IPS-20b (cell line): ENCODE data around the gene TOMM40L.

Source experiments
- H3K27ac ChIP-seq: one replicate; pipeline ENCODE4 v1.5.1; 2013; ENCODE audit warnings: low read length
- H3K27me3 ChIP-seq: 2 replicates; pipeline ENCODE4 v1.6.1; 2013; ENCODE audit warnings: mild to moderate bottlenecking, low read length, inconsistent platforms; ENCODE audit not compliant: insufficient read depth
- H3K36me3 ChIP-seq: 2 replicates; pipeline ENCODE4 v1.6.1; 2013; ENCODE audit warnings: low read depth, mild to moderate bottlenecking, inconsistent platforms, low read length, moderate library complexity; ENCODE audit not compliant: insufficient read depth
- H3K4me1 ChIP-seq: 2 replicates; pipeline ENCODE4 v1.6.1; 2013; ENCODE audit warnings: mild to moderate bottlenecking, control low read depth, inconsistent platforms, low read length, moderate library complexity; ENCODE audit not compliant: insufficient read depth
- H3K4me3 ChIP-seq: 2 replicates; pipeline ENCODE4 v1.5.1; 2013; ENCODE audit warnings: mild to moderate bottlenecking, low read length, inconsistent platforms
- H3K9ac ChIP-seq: 2 replicates; pipeline ENCODE4 v1.6.1; 2013; ENCODE audit warnings: low read depth, mild to moderate bottlenecking, inconsistent platforms, low read length, moderate library complexity
- H3K9me3 ChIP-seq: 2 replicates; pipeline ENCODE4 v1.6.1; 2013; ENCODE audit warnings: mild to moderate bottlenecking, low read depth, low read length, inconsistent platforms; ENCODE audit not compliant: insufficient read depth

The TOMM40L gene

GRCh38 chr1:161189036-161189435 lies 36.8 kb upstream of the TOMM40L start:
- H3K27me3 ChIP-seq = no peaks in the 10 kb centered on the region
- H3K4me1 ChIP-seq = no peaks in the 10 kb centered on the region
- no peak overlapping the region for H3K4me3 ChIP-seq
- no peaks in the 10 kb centered on the region; the same call in 1 of the 2 replicates for H3K36me3 ChIP-seq
- H3K9me3 ChIP-seq = no peaks in the 10 kb centered on the region
- H3K9ac ChIP-seq = no peak overlapping the region
- H3K27ac ChIP-seq = no peak overlapping the region

- H3K9me3 ChIP-seq = no peaks in the 10 kb centered on the region
These were observed 34.8 kb upstream of the TOMM40L start for GRCh38 chr1:161190962-161191521.

GRCh38 chr1:161191971-161192370 lies 33.9 kb upstream of the TOMM40L start:
- Histone ChIP-seq H3K4me1 (peaks cover 6% of the 10 kb centered on the region), H3K27me3 (no peaks in the 10 kb centered on the region), H3K27ac (no peak overlapping the region), H3K9ac (no peak overlapping the region), H3K9me3 (no peaks in the 10 kb centered on the region), H3K4me3 (no peak overlapping the region), H3K36me3 (no peaks in the 10 kb centered on the region; the same call in 1 of the 2 replicates)

More at GRCh38 chr1:161190962-161191521, 34.8 kb upstream of the TOMM40L start:
- no peak overlapping the region for H3K4me3 ChIP-seq
- H3K27ac ChIP-seq = no peak overlapping the region
- no peaks in the 10 kb centered on the region; the same call in 1 of the 2 replicates for H3K36me3 ChIP-seq
- H3K27me3 ChIP-seq = no peaks in the 10 kb centered on the region
- no peak overlapping the region for H3K9ac ChIP-seq
- no peaks in the 10 kb centered on the region for H3K4me1 ChIP-seq

- no peak overlapping the region for H3K4me3 ChIP-seq
- H3K4me1 ChIP-seq = peaks cover 12% of the 10 kb centered on the region
- no peak overlapping the region for H3K27ac ChIP-seq
- no peaks in the 10 kb centered on the region for H3K9me3 ChIP-seq
- no peaks in the 10 kb centered on the region; the same call in 1 of the 2 replicates for H3K36me3 ChIP-seq
- H3K27me3 ChIP-seq = no peaks in the 10 kb centered on the region
- H3K9ac ChIP-seq = no peak overlapping the region
These were observed 33.1 kb upstream of the TOMM40L start for GRCh38 chr1:161192476-161193465.

DNA sequence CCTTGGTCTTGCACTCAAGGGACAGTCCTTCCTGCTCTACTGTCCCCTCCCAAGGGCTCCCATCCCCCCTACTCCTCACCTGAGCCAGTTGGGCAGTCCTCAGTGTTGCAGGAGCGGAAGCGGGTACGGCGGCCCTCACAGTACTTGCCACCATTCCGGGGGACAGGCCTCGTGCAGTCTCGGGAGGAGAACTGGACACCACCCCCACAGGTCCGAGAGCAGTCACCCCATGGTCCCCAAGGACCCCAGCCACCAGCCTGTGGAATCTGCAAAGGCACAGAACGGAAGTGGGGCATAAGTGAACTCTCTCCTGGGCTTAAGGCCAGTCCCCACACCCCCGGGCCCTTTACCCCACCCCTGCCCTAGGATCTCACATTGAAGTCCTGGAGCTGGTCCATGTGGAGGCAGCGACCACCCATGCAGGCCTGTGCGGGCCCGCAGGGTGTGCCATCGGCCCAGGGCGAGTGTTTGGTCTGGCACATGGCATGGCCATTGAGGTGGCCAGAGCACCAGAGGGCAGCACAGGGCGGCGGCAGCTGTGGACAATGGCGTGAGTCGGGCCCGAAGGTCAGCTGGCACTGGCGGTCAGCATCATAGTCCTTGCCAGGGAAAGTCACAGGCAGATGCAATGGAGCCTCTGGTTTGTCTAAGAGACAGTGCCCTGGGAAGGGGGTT lies 32.2 kb upstream of the TOMM40L start:
- H3K4me3 ChIP-seq = no peak overlapping the region
- H3K27ac ChIP-seq = no peak overlapping the region
- H3K4me1 ChIP-seq = peaks cover 18% of the 10 kb centered on the region
- no peaks in the 10 kb centered on the region for H3K27me3 ChIP-seq
- no peaks in the 10 kb centered on the region; the same call in 1 of the 2 replicates for H3K36me3 ChIP-seq
- H3K9ac ChIP-seq = no peak overlapping the region
- H3K9me3 ChIP-seq = no peaks in the 10 kb centered on the region

DNA sequence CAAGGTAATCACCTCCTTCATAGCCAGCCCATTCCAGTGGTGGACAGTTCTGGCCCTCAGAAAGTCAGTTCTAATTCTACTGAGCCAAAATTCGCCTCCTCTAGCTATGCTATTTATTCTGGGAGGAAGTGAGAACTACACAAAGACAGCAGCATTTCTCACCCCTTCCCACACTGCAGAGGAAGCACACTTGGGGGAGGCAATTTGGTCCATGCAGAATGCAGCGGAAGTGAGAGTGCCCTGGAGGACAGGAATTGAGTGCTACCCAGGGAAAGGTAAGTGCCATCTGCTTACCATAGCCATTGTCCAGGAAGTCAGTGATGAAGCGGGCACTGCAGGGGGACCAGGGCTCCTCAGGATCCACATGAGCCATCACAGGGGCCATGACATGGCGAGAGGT lies 30.7 kb upstream of the TOMM40L start:
- H3K27me3 ChIP-seq = no peaks in the 10 kb centered on the region
- H3K4me1 ChIP-seq = peaks cover 31% of the 10 kb centered on the region
- no peak overlapping the region for H3K27ac ChIP-seq
- no peaks in the 10 kb centered on the region for H3K9me3 ChIP-seq
- no peaks in the 10 kb centered on the region; the same call in 1 of the 2 replicates for H3K36me3 ChIP-seq
- no peak overlapping the region for H3K4me3 ChIP-seq
- no peak overlapping the region for H3K9ac ChIP-seq

GRCh38 chr1:161196111-161196510 lies 29.7 kb upstream of the TOMM40L start:
- no peak overlapping the region for H3K27ac ChIP-seq
- no peaks in the 10 kb centered on the region for H3K9me3 ChIP-seq
- H3K27me3 ChIP-seq = no peaks in the 10 kb centered on the region
- H3K36me3 ChIP-seq = no peaks in the 10 kb centered on the region; the same call in 1 of the 2 replicates
- no peak overlapping the region; the same call in 1 of the 2 replicates for H3K9ac ChIP-seq
- no peak overlapping the region for H3K4me3 ChIP-seq
- peaks cover 41% of the 10 kb centered on the region for H3K4me1 ChIP-seq

- peak overlapping the region; percentile 45; the same call in 1 of the 2 replicates for H3K4me3 ChIP-seq
- no peaks in the 10 kb centered on the region for H3K27me3 ChIP-seq
- H3K4me1 ChIP-seq = peaks cover 47% of the 10 kb centered on the region
- H3K9me3 ChIP-seq = no peaks in the 10 kb centered on the region
- no peaks in the 10 kb centered on the region; the same call in 1 of the 2 replicates for H3K36me3 ChIP-seq
- no peak overlapping the region for H3K27ac ChIP-seq
- H3K9ac ChIP-seq = peak overlapping the region; percentile 6; the same call in 1 of the 2 replicates
These were observed 29.1 kb upstream of the TOMM40L start for GRCh38 chr1:161196521-161197451.

DNA sequence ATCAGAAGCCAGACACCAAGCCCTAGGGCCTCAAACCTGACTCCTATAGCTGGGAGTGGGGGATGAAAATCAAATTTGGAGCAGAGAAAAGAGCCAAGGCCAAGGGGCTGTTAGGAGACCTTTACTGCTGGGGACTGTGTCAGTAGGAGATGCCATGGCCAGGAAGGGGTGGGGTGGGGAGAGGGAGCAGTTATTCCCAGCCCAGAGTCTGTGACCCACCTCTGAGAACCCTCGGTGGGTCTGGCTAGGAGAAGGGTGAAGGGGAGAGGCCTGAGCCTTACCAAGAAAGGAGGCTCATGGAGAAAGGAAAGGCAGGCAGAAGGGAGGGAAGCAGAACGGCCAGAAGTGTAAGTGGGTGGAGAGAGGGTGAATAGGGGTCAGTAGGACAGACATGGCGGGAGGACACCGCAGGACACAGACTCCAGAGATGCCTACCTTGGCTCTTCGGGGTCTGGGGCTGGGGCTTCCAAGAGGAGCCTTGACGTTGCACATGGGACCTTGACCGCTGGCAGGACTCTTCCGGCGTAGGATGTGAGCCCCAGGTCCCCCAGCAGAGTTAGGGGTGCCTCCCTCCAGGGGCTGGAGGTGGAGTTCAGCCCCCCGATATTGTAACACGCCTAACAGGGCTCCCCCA lies 28.2 kb upstream of the TOMM40L start:
- H3K36me3 ChIP-seq = no peaks in the 10 kb centered on the region
- H3K9me3 ChIP-seq = no peaks in the 10 kb centered on the region
- H3K9ac ChIP-seq = peak overlapping the region; percentile 6; the same call in 1 of the 2 replicates
- H3K27ac ChIP-seq = no peak overlapping the region
- peaks cover 47% of the 10 kb centered on the region for H3K4me1 ChIP-seq
- no peaks in the 10 kb centered on the region for H3K27me3 ChIP-seq
- H3K4me3 ChIP-seq = peak overlapping the region; percentile 45; the same call in 1 of the 2 replicates

- peak overlapping the region; percentile 45; the same call in 1 of the 2 replicates for H3K4me3 ChIP-seq
- no peaks in the 10 kb centered on the region for H3K27me3 ChIP-seq
- H3K36me3 ChIP-seq = peaks cover under 1% of the 10 kb centered on the region; the same call in 1 of the 2 replicates
- peaks cover 47% of the 10 kb centered on the region for H3K4me1 ChIP-seq
- peak overlapping the region; percentile 40; the same call in 1 of the 2 replicates for H3K9ac ChIP-seq
- H3K9me3 ChIP-seq = no peaks in the 10 kb centered on the region
- H3K27ac ChIP-seq = no peak overlapping the region
These were observed 27.5 kb upstream of the TOMM40L start for GRCh38 chr1:161198194-161198896.
